ENCODE results near the gene CLDN9. TPM values are rescaled to one million over a fixed set of nuclear protein-coding genes. Genes with fewer than 3 reads are reported as not detected.

Gene CLDN9
- total RNA-seq, 2 donors from 2014 or later = 0.91 TPM; not detected in 1

DNA sequence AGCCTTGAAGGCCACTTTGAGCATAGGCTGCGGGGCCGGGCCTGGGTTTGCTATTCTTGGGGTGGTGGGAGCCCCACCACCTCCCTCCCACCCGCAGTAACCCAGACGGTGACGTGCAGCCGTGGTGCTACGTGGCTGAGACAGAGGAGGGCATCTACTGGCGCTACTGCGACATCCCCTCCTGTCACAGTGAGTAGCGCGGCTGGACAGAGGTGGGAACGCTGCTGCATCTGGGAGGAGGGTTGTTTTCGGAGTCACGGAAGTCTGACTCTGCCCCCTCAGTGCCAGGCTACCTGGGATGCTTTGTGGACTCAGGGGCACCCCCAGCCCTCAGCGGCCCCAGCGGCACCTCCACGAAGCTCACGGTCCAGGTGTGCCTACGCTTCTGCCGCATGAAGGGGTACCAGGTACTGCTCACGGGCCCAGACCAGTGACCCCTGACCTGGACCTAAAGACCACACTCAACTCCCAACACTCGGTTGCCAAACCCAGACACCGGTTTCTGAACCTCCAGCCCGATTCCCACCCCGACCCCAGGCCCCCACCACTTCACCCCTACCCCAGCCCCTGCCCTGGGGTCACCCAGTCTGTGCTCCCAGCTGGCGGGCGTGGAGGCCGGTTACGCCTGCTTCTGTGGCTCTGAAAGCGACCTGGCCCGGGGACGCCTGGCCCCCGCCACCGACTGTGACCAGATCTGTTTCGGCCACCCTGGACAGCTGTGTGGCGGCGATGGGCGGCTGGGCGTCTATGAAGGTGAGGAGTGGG is 46.5 kb upstream of the CLDN9 start:
- peaks cover 30% of the 10 kb centered on the region for H3K4me1 ChIP-seq (replicated peaks)
- H3K9me3 ChIP-seq = no peaks in the 10 kb centered on the region
- intact Hi-C loops (cut with DNase I) = no loop called here
- H3K27me3 ChIP-seq (replicated peaks; ENCODE audit: insufficient read depth) = no peaks in the 10 kb centered on the region
- H3K36me3 ChIP-seq = no peaks in the 10 kb centered on the region
- H3K4me3 ChIP-seq = no peak overlapping the region
- no peak overlapping the region for H3K27ac ChIP-seq
- TF ChIP-seq CTCF (IDR thresholded peaks at IDR 0.05) (no peak), POLR2A (IDR thresholded peaks at IDR 0.05) (no peak), POLR2AphosphoS5 (IDR thresholded peaks at IDR 0.05) (no peak)
- WGBS = 68% methylated on average over 24 of the region's 39 CpGs
- no peak for DNase-seq (ENCODE audit: low spot score)

DNA sequence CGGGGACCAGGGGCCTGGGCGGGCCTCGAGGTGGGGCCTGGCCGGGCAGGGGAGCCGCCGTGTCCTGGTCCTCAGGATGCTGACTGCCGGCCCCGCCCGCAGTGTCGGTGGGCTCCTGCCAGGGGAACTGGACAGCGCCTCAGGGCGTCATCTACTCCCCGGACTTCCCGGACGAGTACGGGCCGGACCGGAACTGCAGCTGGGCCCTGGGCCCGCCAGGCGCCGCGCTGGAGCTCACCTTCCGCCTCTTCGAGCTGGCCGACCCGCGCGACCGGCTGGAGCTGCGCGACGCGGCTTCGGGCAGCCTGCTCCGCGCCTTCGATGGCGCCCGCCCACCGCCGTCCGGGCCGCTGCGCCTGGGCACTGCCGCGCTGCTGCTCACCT is 45.9 kb upstream of the CLDN9 start:
- intact Hi-C loops (cut with DNase I) = no loop called here
- Histone ChIP-seq H3K4me1 (replicated peaks) (peaks cover 30% of the 10 kb centered on the region), H3K36me3 (no peaks in the 10 kb centered on the region), H3K4me3 (no peak overlapping the region), H3K9me3 (no peaks in the 10 kb centered on the region), H3K27ac (no peak overlapping the region), H3K27me3 (replicated peaks; ENCODE audit: insufficient read depth) (no peaks in the 10 kb centered on the region)
- TF ChIP-seq CTCF (IDR thresholded peaks at IDR 0.05) = no peak
- TF ChIP-seq POLR2AphosphoS5 (IDR thresholded peaks at IDR 0.05) = no peak
- TF ChIP-seq POLR2A (IDR thresholded peaks at IDR 0.05) = no peak
- 12% methylated on average over 30 of the region's 46 CpGs for WGBS
- no peak for DNase-seq (ENCODE audit: low spot score)

DNA sequence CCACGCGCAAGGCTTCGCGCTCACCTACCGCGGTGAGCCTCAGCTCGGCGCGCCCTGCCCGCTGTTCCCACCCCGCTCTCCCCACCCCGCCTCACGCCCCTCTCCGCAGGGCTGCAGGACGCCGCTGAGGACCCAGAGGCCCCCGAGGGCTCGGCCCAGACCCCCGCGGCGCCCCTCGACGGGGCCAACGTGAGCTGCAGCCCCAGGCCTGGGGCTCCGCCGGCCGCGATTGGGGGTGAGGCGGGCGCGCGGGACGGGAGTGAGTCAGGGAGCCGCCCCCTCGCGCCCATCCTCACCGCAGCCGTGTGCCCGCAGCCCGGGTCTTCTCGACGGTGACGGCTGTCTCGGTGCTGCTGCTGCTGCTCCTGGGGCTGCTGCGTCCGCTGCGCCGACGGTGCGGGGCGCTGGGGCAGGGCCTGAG is 45.5 kb upstream of the CLDN9 start:
- Histone ChIP-seq H3K4me3 (no peak overlapping the region), H3K9me3 (no peaks in the 10 kb centered on the region), H3K27me3 (replicated peaks; ENCODE audit: insufficient read depth) (no peaks in the 10 kb centered on the region), H3K4me1 (replicated peaks) (peaks cover 30% of the 10 kb centered on the region), H3K27ac (no peak overlapping the region), H3K36me3 (no peaks in the 10 kb centered on the region)
- 39% methylated on average over 16 of the region's 51 CpGs for WGBS
- intact Hi-C loops (cut with DNase I) = no loop called here
- DNase-seq (ENCODE audit: low spot score) = no peak
- TF ChIP-seq POLR2A (IDR thresholded peaks at IDR 0.05) (no peak), CTCF (IDR thresholded peaks at IDR 0.05) (no peak), POLR2AphosphoS5 (IDR thresholded peaks at IDR 0.05) (no peak)

DNA sequence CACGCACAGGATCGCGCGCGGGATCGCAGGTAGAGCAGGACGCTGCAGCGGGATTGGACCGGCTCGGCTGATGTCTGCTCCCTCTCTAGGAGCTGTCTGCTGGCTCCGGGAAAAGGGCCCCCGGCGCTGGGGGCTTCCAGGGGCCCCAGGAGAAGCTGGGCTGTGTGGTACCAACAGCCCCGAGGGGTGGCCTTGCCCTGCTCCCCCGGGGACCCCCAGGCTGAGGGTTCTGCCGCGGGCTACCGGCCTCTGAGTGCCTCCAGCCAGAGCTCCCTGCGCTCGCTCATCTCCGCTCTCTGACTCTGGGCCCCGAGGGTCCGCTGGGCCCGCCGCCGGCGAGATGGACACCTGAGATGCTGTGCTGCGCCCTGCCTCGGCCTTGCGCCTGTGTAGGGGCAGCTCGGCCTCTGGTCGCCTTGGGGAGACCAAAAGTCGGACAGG is 45.0 kb upstream of the CLDN9 start:
- Histone ChIP-seq H3K4me3 (no peak overlapping the region), H3K27ac (no peak overlapping the region), H3K36me3 (no peaks in the 10 kb centered on the region), H3K9me3 (no peaks in the 10 kb centered on the region), H3K27me3 (replicated peaks; ENCODE audit: insufficient read depth) (no peaks in the 10 kb centered on the region), H3K4me1 (replicated peaks) (peaks cover 35% of the 10 kb centered on the region)
- DNase-seq (ENCODE audit: low spot score) = no peak
- TF ChIP-seq POLR2A (IDR thresholded peaks at IDR 0.05) (no peak), CTCF (IDR thresholded peaks at IDR 0.05) (no peak), POLR2AphosphoS5 (IDR thresholded peaks at IDR 0.05) (no peak)
- 47% methylated on average over 32 of the region's 33 CpGs for WGBS
- intact Hi-C loops (cut with DNase I) = no loop called here

GRCh38 chr16:2968368-2968737 is 44.4 kb upstream of the CLDN9 start:
- DNase-seq (ENCODE audit: low spot score) = no peak
- Histone ChIP-seq H3K36me3 (no peaks in the 10 kb centered on the region), H3K4me1 (replicated peaks) (peaks cover 37% of the 10 kb centered on the region), H3K27me3 (replicated peaks; ENCODE audit: insufficient read depth) (no peaks in the 10 kb centered on the region), H3K9me3 (no peaks in the 10 kb centered on the region), H3K27ac (peak overlapping the region in 1 of 2 donors; percentile 67), H3K4me3 (peak overlapping the region in 1 of 2 donors; percentile 71)
- 21% methylated on average over 18 of the region's 18 CpGs for WGBS
- TF ChIP-seq POLR2A (IDR thresholded peaks at IDR 0.05) (no peak), CTCF (IDR thresholded peaks at IDR 0.05) (no peak), POLR2AphosphoS5 (IDR thresholded peaks at IDR 0.05) (no peak)
- intact Hi-C loops (cut with DNase I) = no loop called here
